ENCODE measurements around the gene DYNC1H1.
"Not testable (repeated sequence)": the region's sequence is repeated elsewhere in the genome, so short reads cannot be mapped to it uniquely, and the experiment has no call there.

The DYNC1H1 gene

DNA sequence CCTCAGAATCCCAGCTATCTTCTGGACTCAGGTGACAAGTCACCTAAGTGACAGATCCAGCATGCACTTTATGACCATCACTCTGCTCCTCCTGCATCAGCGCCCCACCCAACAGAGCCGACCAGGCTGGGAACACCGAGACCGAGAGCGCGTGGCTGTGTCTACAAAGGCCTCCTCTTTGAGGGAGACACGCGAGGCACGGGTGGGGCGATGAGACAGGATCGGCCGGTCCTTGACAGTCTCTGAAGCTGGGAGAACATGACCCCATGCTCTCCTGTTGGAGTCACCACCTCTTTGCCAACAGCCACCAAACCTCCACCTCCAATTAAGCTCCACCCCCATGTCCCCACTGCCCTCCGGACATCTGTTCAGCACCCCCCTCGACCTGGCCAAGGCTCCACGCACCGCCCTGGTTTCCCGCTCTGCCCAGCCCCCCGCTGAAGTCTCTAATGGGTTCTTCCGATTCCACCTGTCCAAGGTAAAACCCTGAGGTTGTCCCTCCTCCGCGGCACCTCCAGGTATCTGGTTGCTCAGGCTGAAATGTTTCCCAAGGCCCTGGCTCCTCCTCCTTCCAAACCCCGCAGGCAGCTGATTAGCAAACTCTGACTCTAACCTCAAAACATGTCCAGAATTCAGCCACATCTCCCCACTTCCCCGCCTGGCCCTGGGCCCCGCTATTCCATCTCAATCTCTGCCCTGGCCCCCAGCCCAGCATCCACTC is 91.0 kb downstream of the DYNC1H1 start:
- Mint-ChIP-seq H3K4me1 (no peaks in the 10 kb centered on the region), H3K9me3 (no peaks in the 10 kb centered on the region), H3K4me3 (no peak overlapping the region), H3K27me3 (no peaks in the 10 kb centered on the region), H3K27ac (peak overlapping the region; percentile 67), H3K36me3 (peaks cover 39 to 42% of the 10 kb centered on the region in 2 donors)
- DNase-seq, result no peak
- no peak for ATAC-seq (replicated peaks)

DNA sequence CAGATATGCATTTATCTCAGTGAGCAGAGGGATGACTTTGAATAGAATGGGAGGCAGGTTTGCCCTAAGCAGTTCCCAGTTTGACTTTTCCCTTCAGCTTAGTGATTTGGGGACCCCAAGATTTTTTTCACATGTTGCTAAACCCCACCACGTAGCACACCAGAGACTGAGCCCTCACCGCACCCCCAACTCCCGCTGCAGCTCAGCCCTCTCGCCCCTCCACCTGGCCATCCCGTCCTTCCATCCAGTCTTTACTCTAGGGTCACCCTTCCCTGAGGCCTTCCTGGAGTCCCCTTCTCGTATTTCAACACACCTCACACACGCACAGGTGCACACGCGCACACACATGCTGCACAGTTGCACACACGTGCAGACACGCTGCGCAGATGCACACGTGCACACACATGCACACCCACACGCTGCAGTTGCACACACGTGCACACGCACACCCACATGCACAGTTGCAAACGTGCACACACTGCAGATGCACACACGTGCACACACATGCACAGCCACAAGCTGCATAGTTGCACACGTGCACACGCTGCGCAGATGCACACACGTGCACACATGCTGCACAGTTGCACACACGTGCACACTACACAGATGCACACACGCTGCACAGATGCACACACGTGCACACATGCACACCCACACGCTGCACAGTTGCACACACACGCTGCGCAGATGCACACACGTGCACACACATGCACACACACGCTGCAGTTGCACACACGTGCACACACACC is 92.5 kb downstream of the DYNC1H1 start:
- ATAC-seq (replicated peaks) (peak; percentile 15 to 34), DNase-seq (no peak)
- H3K36me3 Mint-ChIP-seq, result peaks cover 28 to 29% of the 10 kb centered on the region in 2 donors
- no peak overlapping the region for H3K27ac Mint-ChIP-seq
- no peaks in the 10 kb centered on the region for H3K9me3 Mint-ChIP-seq
- no peaks in the 10 kb centered on the region for H3K4me1 Mint-ChIP-seq
- H3K4me3 Mint-ChIP-seq, result peak overlapping the region in 1 of 2 donors; percentile 34
- no peaks in the 10 kb centered on the region for H3K27me3 Mint-ChIP-seq

GRCh38 chr14:102057480-102058114 is 93.2 kb downstream of the DYNC1H1 start:
- no peak overlapping the region for H3K4me3 Mint-ChIP-seq
- DNase-seq (no peak), ATAC-seq (replicated peaks) (peak in 1 of 2 donors; percentile 16)

GRCh38 chr14:102058146-102058545 is 93.8 kb downstream of the DYNC1H1 start:
- ATAC-seq (replicated peaks) (no peak), DNase-seq (no peak)
- H3K36me3 Mint-ChIP-seq, result peaks cover 18% of the 10 kb centered on the region in 2 donors
- no peak overlapping the region for H3K27ac Mint-ChIP-seq
- no peaks in the 10 kb centered on the region for H3K9me3 Mint-ChIP-seq
- H3K27me3 Mint-ChIP-seq, result no peaks in the 10 kb centered on the region
- H3K4me3 Mint-ChIP-seq, result no peak overlapping the region
- H3K4me1 Mint-ChIP-seq, result no peaks in the 10 kb centered on the region

More at GRCh38 chr14:102057480-102058114, 93.2 kb downstream of the DYNC1H1 start:
- H3K9me3 Mint-ChIP-seq, result no peaks in the 10 kb centered on the region
- no peak overlapping the region for H3K27ac Mint-ChIP-seq
- H3K4me1 Mint-ChIP-seq, result no peaks in the 10 kb centered on the region
- H3K27me3 Mint-ChIP-seq, result no peaks in the 10 kb centered on the region
- H3K36me3 Mint-ChIP-seq, result peaks cover 21 to 22% of the 10 kb centered on the region in 2 donors

DNA sequence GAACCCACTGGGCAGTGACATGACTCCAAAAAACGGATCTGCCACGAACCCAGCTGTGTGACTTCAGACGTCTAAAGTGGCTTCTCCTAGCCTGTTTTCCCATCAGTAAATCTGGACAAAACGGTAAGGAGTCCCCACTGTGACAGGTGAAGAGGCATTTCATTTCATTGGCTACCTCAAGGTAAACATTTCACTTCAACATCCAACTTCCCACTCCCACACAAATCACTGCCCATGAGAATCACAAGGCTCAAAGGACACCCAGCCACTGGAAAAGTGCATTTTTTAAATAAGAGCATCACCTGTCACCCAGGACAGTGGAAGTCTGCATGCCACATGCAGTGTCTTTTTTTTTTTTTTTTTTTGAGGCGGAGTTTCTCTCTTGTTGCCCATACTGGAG is 94.6 kb downstream of the DYNC1H1 start:
- no peak overlapping the region for H3K4me3 Mint-ChIP-seq
- H3K4me1 Mint-ChIP-seq, result no peaks in the 10 kb centered on the region
- no peaks in the 10 kb centered on the region for H3K27me3 Mint-ChIP-seq
- DNase-seq (no peak), ATAC-seq (replicated peaks) (no peak)
- H3K27ac Mint-ChIP-seq, result no peak overlapping the region
- no peaks in the 10 kb centered on the region for H3K9me3 Mint-ChIP-seq
- peaks cover 14 to 15% of the 10 kb centered on the region in 2 donors for H3K36me3 Mint-ChIP-seq

DNA sequence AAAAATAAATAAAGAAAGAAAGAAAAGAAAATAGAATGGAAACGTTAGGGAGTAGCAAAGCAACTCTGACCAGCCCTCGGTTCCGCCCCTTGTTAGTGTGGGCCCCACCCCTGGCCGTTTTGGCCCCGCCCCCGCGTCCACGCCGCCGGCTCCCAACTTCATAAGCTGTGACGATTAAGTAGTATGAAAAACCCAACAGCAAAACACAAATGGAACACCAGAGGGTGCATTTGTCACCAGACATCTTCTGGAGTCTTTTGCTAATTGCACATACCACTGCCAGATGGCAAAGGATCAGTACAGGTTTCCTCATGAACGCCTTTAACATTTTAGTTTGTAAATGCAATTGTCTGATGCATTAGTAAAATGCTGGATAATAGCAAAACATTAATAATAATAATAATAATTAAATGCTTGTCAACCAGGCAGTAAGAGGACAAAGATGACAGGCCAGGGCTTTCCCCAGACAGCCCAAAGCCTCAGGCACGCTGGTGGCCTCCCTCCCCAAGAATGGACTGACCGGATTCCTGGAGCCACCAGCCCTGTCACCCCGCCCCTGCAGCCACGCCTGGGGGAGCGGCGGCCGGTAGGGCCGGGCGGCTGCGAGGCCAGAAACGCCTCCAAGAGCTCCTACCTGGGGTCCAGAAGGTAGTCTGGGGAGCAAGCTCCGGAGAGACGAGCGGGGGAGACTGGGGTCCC is 98.9 kb downstream of the DYNC1H1 start:
- Mint-ChIP-seq H3K27me3 (no peaks in the 10 kb centered on the region), H3K9me3 (no peaks in the 10 kb centered on the region), H3K4me1 (peaks cover 0 to 5% of the 10 kb centered on the region in 2 donors), H3K36me3 (no peaks in the 10 kb centered on the region), H3K4me3 (no peak overlapping the region), H3K27ac (no peak overlapping the region)
- DNase-seq (peak; percentile 35), ATAC-seq (replicated peaks) (peak; percentile 92)

DNA sequence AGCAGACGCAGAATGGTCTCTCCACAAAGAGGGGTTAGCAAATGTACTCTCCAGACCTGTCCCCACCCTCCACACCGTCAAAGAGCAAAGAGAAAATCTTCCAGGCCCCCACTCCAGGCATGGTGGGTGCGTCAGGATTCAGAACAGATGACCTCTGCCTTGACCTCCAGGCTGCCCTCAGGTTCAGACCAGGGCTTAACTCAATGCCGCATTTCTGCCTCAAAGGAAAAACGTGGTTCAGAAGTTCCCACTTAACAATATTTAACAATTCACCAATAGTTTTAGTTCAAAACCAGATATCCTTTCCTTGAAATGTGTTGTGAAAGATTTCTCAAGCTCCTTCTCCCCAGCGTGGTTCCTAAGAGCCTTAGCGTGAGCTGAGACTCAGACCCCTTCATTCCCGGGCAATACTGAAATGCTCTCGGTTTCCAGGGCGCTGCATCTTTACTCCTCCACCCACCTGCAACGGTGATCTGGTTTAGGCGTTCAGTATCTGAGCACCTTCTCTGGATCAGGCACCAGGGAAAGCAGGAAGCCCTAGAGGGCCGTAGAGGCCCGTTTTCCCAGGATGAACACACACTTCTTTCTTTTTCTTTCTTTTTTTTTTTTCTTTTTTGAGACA is 99.5 kb downstream of the DYNC1H1 start:
- H3K9me3 Mint-ChIP-seq, result no peaks in the 10 kb centered on the region
- H3K4me1 Mint-ChIP-seq, result peaks cover 0 to 5% of the 10 kb centered on the region in 2 donors
- no peak overlapping the region for H3K27ac Mint-ChIP-seq
- no peaks in the 10 kb centered on the region for H3K27me3 Mint-ChIP-seq
- ATAC-seq (replicated peaks) (no peak), DNase-seq (no peak)
- H3K4me3 Mint-ChIP-seq, result no peak overlapping the region
- H3K36me3 Mint-ChIP-seq, result no peaks in the 10 kb centered on the region

DNA sequence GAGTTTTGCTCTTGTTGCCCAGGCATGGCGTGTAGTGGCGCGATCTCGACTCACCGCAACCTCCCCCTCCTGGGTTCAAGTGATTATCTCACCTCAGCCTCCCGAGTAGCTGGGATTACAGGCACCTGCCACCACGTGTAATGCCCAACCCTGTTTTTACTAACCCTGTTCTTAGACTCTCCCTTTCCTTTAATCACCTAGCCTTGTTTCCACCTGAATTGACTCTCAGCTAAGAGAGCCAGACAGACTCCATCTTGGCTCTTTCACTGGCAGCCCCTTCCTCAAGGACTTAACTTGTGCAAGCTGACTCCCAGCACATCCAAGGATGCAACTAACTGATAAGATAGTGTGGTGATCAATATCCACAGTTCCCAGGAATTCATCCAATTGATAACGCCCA is 100.2 kb downstream of the DYNC1H1 start:
- H3K4me1 Mint-ChIP-seq; ATAC-seq (replicated peaks); DNase-seq; H3K27ac Mint-ChIP-seq; H3K4me3 Mint-ChIP-seq; H3K27me3 Mint-ChIP-seq; H3K9me3 Mint-ChIP-seq; H3K36me3 Mint-ChIP-seq: not testable (repeated sequence)

DNA sequence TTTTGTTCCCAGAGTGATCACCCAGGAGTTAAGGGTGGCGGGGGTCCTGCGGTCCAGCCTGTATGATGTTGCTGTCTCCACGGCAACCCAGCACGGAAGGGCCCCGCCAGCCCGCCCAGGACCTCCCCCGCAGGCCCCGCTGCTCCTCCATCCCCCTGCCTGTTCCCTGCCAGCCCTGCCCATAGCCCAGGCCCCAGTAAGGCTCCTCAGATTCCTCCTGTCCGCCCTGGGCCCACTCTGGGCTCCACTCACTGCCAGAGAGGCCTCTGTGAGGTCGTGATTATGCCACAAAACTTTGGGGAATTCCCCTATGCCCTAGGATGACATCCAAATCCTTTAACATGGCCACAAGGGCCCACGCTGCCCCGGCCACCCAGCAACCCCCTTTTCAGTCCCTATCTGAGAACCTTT is 101.7 kb downstream of the DYNC1H1 start:
- Mint-ChIP-seq H3K4me1 (peaks cover 0 to 5% of the 10 kb centered on the region in 2 donors), H3K27me3 (no peaks in the 10 kb centered on the region), H3K27ac (no peak overlapping the region), H3K9me3 (no peaks in the 10 kb centered on the region), H3K36me3 (no peaks in the 10 kb centered on the region), H3K4me3 (no peak overlapping the region)
- ATAC-seq (replicated peaks) (peak; percentile 39 to 45), DNase-seq (no peak)

DNA sequence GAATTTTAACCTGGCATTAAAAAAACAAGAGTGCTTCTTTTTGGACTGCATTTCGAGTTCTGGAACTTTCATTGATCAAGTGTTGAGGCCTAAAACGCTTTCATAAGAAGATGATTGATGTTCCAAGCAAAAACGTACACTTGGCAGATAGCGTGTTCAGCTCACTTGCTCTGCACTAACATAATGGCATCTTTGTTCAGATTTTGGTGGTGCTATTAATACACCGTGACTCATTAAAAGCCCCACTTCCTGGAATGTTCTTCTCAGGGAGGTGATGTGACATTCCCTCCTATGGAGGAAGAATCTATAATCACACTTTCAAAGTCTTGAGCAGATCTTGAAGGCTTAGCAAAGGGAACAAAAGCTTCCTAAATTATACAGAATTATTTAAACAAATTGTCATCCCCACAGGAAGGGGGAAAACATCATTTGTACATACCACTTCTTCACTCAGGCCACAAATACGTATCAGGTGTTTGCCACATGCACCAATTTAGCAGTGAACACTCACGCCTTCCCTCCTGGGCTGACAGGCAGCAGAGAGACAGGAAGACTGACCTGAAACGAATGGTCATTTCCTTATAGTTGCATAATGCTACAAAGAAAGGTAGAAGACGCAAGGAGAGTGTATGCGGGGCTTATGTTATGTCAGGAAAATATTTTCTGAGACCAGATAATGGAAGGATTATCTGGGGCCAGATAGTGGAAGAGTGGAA is 107.1 kb downstream of the DYNC1H1 start:
- peaks cover 0 to 4% of the 10 kb centered on the region in 2 donors for H3K9me3 Mint-ChIP-seq
- no peak overlapping the region for H3K4me3 Mint-ChIP-seq
- DNase-seq (no peak), ATAC-seq (replicated peaks) (no peak)
- H3K4me1 Mint-ChIP-seq, result peaks cover 0 to 2% of the 10 kb centered on the region in 2 donors
- no peaks in the 10 kb centered on the region for H3K27me3 Mint-ChIP-seq
- no peak overlapping the region for H3K27ac Mint-ChIP-seq
- H3K36me3 Mint-ChIP-seq, result peaks cover 8 to 10% of the 10 kb centered on the region in 2 donors

DNA sequence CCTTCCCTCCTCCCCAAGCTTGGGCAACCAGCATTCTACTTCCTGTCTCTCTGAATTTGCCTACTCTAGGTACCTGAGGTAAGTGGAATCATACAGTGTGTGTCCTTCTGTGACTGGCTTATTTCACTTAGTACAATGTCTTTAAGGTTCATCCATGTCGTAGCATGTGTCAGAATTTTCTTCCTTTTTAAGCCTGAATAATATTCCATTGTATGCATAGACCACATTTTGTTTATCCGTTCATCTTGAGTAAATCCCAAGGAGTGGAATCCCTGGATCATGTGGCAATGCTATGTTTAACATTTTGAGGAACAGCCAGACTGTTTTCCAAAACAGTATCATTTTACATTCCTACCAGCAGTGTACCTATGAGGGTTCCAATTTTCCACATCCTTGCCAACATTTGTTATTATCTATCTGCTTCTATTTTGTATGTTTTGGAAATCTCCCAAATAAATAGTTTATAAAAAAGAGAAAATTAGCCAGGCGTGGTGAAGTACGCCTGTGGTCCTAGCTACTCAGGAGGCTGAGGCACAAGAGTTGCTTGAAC is 110.1 kb downstream of the DYNC1H1 start:
- DNase-seq (no peak), ATAC-seq (replicated peaks) (no peak)
- H3K27me3 Mint-ChIP-seq, result no peaks in the 10 kb centered on the region
- H3K9me3 Mint-ChIP-seq, result peaks cover 0 to 4% of the 10 kb centered on the region in 2 donors
- peaks cover 29 to 30% of the 10 kb centered on the region in 2 donors for H3K36me3 Mint-ChIP-seq
- no peak overlapping the region for H3K4me3 Mint-ChIP-seq
- no peak overlapping the region for H3K27ac Mint-ChIP-seq
- H3K4me1 Mint-ChIP-seq, result peaks cover 2 to 5% of the 10 kb centered on the region in 2 donors

- H3K9me3 Mint-ChIP-seq, result peaks cover 0 to 4% of the 10 kb centered on the region in 2 donors
- H3K4me3 Mint-ChIP-seq, result no peak overlapping the region
- H3K27me3 Mint-ChIP-seq, result no peaks in the 10 kb centered on the region
- no peak for ATAC-seq (replicated peaks)
- no peak overlapping the region for H3K27ac Mint-ChIP-seq
- DNase-seq, result no peak
- peaks cover 2 to 5% of the 10 kb centered on the region in 2 donors for H3K4me1 Mint-ChIP-seq
- peaks cover 34 to 35% of the 10 kb centered on the region in 2 donors for H3K36me3 Mint-ChIP-seq
Measured at GRCh38 chr14:102075155-102075554, 110.8 kb downstream of the DYNC1H1 start.

DNA sequence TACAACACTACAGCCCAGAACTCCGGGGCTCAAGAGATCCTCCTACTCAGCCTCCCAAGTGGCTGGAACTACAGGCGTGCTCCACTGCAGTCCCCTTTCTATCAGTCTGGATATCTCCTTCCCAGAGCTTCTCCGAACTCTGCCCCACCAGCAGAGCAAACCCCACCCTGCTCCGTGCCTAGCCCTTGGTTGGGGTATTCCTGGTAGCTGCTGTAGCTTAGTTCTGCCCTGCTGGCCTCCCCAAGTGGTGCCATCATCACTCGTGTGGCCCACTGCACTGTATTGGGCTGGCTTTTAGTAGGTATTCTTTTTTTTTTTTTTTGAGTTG is 113.0 kb downstream of the DYNC1H1 start:
- Mint-ChIP-seq H3K27ac (peak overlapping the region; percentile 59), H3K4me3 (no peak overlapping the region), H3K9me3 (peaks cover 0 to 4% of the 10 kb centered on the region in 2 donors), H3K4me1 (peaks cover 7 to 19% of the 10 kb centered on the region in 2 donors), H3K36me3 (peaks cover 49 to 54% of the 10 kb centered on the region in 2 donors), H3K27me3 (no peaks in the 10 kb centered on the region)
- ATAC-seq (replicated peaks), result peak; percentile 26 to 32
- no peak for DNase-seq

All from stimulated activated naive B cell treated with anti-CD40 and anti-IgM and Interleukin-4, amounts not matched to agents 10 μg/mL and 1 μg/mL and 100 μg/mL, for 72 hours (primary cell).